ENCODE data around the gene FOXO4. TPM values are rescaled to one million over a fixed set of nuclear protein-coding genes. Genes with fewer than 3 reads are reported as not detected.
"Not testable (repeated sequence)": the region's sequence is repeated elsewhere in the genome, so short reads cannot be mapped to it uniquely, and the experiment has no call there.

FOXO4 gene, protein sequence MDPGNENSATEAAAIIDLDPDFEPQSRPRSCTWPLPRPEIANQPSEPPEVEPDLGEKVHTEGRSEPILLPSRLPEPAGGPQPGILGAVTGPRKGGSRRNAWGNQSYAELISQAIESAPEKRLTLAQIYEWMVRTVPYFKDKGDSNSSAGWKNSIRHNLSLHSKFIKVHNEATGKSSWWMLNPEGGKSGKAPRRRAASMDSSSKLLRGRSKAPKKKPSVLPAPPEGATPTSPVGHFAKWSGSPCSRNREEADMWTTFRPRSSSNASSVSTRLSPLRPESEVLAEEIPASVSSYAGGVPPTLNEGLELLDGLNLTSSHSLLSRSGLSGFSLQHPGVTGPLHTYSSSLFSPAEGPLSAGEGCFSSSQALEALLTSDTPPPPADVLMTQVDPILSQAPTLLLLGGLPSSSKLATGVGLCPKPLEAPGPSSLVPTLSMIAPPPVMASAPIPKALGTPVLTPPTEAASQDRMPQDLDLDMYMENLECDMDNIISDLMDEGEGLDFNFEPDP
- 2.4 TPM for polyA plus RNA-seq

DNA sequence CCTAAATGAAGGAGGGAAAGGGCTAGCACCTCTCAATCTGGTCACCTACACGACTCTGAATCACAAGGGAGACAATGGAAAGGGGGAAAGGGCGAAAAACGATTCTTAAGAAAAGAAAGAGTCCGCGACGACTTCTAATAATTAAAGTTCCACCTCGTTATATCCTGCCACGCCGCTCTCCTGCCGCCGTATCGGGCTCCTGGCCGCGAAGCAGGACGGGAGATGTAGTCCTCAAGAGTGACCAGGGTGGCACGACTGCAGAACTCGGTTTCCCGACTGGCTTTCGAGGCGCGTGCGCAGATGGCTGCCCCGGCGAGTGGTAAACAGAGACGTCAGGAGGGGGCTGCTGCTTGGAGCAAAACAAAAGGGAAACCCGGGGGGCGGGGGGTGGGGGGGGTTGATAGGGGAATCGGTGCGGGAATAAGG is at the start of gene FOXO4:
Gene FOXO4, plus strand, starts transcription at position 297 of the 426 bp plus-strand sequence. CDS start 678 bp downstream, outside the sequence.
- Mint-ChIP-seq H3K9me3 (peaks cover 0 to 1% (median 0%) of the 10 kb centered on the region in 3 donors), H3K4me3 (peak within 1 kb of the TSS; percentile 89 to 98 (median 94)), H3K27me3 (no peaks in the 10 kb centered on the region), H3K27ac (peak within 1 kb of the TSS; percentile 64 to 86 (median 76)), H3K36me3 (no peaks in the 10 kb centered on the region), H3K4me1 (peaks cover 6 to 18% (median 11%) of the 10 kb centered on the region in 3 donors)

DNA sequence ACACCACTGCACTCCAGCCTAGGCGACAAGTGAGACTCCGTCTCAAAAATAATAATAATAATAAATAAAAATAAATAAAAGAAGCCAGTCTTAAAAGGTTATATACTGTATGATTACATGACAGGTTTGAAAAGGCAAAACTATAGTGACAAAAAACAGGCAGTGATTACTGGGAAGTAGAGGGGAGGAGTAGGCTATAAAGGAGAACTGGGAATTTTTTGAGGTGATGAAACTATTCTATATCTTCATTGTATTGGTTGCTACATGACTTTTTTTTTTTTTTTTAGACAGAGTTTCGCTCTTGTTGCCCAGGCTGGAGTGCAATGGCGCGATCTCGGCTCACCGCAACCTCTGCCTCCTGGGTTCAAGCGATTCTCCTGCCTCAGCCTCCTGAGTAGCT is 47.8 kb upstream of the FOXO4 start:
- H3K36me3 Mint-ChIP-seq, H3K4me3 Mint-ChIP-seq, H3K4me1 Mint-ChIP-seq, H3K27ac Mint-ChIP-seq, H3K9me3 Mint-ChIP-seq, H3K27me3 Mint-ChIP-seq: not testable (repeated sequence)

DNA sequence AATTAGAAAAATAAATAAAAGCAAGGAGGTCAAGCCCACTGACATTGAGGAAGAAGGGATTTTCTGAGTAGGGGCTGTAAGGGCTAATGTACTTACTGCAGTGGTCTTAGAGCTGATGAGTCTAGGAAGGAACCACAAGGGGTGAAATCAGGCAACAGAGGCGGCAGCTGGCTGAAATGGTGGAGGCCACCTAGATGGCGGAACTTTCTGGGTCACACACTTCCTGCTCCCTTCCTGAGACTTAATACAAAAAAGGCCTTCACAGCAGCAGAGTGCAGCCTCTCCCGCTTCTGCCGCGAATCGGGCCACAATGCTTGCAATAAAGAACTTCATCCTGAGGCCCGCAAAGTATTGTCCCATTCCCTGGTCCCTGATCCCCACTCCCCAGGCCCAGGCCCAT is 42.9 kb upstream of the FOXO4 start:
- Mint-ChIP-seq H3K27me3 (no peaks in the 10 kb centered on the region), H3K27ac (peak overlapping the region in 1 of 3 donors; percentile 88), H3K4me1 (peaks cover 0 to 5% (median 3%) of the 10 kb centered on the region in 3 donors), H3K36me3 (peaks cover 1% of the 10 kb centered on the region), H3K9me3 (no peaks in the 10 kb centered on the region), H3K4me3 (peak overlapping the region; percentile 12 to 86 (median 74))

DNA sequence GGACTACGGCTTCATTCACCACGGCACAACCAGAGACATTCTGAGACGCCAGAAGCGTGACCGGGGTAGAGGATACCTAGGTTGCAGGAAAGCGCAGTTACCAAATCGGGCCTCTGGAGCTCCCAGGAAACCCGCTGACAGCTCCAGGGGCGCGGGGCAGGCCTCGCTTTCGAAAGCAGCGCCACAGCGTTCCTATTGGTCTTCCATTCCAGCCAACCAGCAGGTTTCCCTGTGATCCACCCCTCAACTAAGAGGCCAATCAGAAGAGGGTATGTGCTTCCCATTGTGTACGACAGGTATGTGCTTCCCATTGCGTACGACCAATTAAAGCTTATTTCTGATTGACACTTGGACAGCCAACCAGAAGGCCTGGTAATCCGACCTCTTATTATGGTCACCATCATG is 42.4 kb upstream of the FOXO4 start:
- H3K4me1 Mint-ChIP-seq = peaks cover 4 to 7% (median 5%) of the 10 kb centered on the region in 3 donors
- no peaks in the 10 kb centered on the region for H3K9me3 Mint-ChIP-seq
- peaks cover 1% of the 10 kb centered on the region for H3K36me3 Mint-ChIP-seq
- H3K4me3 Mint-ChIP-seq = peak overlapping the region; percentile 12 to 86 (median 74)
- H3K27me3 Mint-ChIP-seq = no peaks in the 10 kb centered on the region
- H3K27ac Mint-ChIP-seq = peak overlapping the region in 2 of 3 donors; percentile 59 to 88

DNA sequence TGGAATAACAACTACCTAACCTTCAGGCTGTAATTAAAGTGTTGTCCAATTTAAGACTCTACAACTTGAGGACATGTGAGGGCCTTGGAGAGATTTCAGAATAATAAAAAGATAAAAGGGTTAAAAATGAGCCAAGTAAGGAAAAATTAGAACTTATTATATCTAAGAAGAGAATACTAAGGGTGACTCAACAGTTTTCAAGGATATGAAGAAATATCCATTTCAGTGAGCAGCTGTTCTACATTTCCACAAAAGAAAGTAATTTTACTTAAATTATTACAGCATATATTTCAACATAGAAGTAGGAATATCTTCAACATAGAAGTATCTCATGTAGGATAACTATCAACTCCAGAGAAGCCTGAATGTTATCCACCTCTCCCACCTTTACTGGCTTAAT is 38.8 kb upstream of the FOXO4 start:
- H3K27ac Mint-ChIP-seq = peak overlapping the region in 1 of 3 donors; percentile 14
- H3K9me3 Mint-ChIP-seq = no peaks in the 10 kb centered on the region
- H3K4me3 Mint-ChIP-seq = no peak overlapping the region
- peaks cover 1% of the 10 kb centered on the region for H3K36me3 Mint-ChIP-seq
- no peaks in the 10 kb centered on the region for H3K27me3 Mint-ChIP-seq
- peaks cover 6 to 8% (median 7%) of the 10 kb centered on the region in 3 donors for H3K4me1 Mint-ChIP-seq

DNA sequence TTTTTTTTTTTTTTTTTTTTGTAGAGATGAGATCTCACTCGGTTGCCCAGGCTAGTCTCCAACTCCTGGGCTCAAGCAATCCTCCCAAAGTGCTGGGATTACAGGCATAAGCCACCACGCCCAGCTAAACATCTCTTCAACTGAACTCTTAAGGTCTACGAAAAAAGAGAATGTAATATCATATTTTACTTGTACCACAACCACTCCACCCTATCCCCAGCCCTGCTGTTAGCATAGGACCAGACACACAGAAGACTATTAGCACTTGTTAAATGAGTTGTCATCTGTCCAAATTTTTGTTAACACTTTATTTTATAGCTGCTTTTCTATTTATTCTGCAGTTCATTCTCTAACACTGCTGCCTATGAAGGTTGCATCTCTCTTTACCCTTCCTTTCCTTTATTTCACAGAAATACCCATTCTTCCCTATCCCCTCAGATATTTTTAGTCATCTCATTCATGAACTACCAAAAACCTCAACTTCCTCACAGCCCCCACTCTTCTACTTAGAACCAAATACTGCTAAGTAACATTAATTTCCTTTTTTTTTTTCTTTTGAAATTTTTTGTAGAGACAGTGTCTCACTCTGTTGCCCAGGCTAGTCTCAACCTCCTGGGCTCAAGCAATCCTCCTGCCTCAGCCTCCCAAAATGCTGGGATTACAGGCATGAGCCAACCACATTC is 37.7 kb upstream of the FOXO4 start:
- Mint-ChIP-seq H3K27ac (no peak overlapping the region), H3K27me3 (no peaks in the 10 kb centered on the region), H3K4me1 (peaks cover 5 to 8% (median 6%) of the 10 kb centered on the region in 3 donors), H3K36me3 (peaks cover 1% of the 10 kb centered on the region), H3K4me3 (no peak overlapping the region), H3K9me3 (no peaks in the 10 kb centered on the region)

DNA sequence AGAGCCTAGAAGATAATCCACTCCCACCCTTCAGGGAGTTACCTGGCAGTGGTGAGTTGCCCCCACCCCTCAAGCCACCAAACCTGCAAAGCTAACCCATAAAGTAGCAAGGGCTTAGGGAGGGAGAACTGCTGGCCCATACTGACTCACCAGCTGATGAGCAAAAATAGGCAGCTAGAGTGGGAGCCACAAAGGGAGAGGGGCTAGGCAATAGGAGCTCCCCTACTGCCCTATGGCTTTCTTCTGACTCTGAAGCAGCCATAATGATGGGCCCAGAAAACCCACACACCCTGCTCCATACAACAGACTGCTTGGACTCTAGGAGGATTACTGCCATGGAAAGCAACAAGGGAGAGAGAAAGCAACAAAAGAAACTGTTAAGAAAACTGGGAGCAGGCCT is 35.5 kb upstream of the FOXO4 start:
- no peak overlapping the region for H3K27ac Mint-ChIP-seq
- H3K9me3 Mint-ChIP-seq = no peaks in the 10 kb centered on the region
- peaks cover 1% of the 10 kb centered on the region for H3K36me3 Mint-ChIP-seq
- no peak overlapping the region for H3K4me3 Mint-ChIP-seq
- H3K4me1 Mint-ChIP-seq = peaks cover 6 to 11% (median 6%) of the 10 kb centered on the region in 3 donors
- no peaks in the 10 kb centered on the region for H3K27me3 Mint-ChIP-seq

DNA sequence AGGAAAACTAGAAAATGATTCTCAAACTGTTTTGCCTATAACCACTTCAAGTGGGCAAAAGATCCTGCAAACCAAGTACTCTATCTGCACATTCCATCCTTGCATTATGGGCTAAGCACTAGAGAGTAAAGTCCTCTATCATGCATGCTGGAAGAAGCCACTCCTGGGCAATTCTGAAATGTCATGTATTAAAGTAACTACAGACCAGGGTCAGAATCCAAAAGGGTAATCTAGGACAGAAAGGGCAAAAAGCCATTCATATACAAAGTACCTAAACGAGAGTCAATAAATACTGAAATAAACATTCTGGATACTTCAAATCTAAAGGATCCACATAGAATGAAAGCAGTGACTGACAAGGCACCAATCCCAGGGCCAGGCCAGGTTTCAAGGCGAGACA is 28.6 kb upstream of the FOXO4 start:
- Mint-ChIP-seq H3K4me1 (peaks cover 6 to 18% (median 16%) of the 10 kb centered on the region in 3 donors), H3K27ac (peak overlapping the region in 1 of 3 donors; percentile 96), H3K9me3 (no peaks in the 10 kb centered on the region)

DNA sequence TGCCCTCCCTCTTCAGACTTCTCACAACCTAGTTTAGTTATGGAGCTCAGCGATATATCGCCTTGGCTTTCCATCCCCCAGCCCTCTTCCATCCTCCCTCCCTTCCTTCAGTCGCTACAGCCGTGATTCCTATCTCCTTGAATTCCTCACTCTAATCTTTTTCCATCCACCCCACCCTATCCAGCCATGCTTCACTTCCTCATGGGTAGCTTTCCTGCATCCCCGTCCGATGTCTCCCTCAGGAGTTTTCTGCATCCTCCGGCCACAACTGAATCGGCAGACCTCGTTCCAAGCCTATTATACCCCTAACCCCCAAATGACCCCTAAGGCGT is 28.0 kb upstream of the FOXO4 start:
- H3K4me1 Mint-ChIP-seq = peaks cover 6 to 18% (median 16%) of the 10 kb centered on the region in 3 donors
- no peaks in the 10 kb centered on the region for H3K36me3 Mint-ChIP-seq
- H3K27ac Mint-ChIP-seq = peak overlapping the region; percentile 86 to 96 (median 96)
- H3K27me3 Mint-ChIP-seq = peaks cover 4% of the 10 kb centered on the region
- no peaks in the 10 kb centered on the region for H3K9me3 Mint-ChIP-seq
- H3K4me3 Mint-ChIP-seq = peak overlapping the region; percentile 87 to 96 (median 94)

More for the DNA sequence above, 28.6 kb upstream of the FOXO4 start:
- Mint-ChIP-seq H3K36me3 (no peaks in the 10 kb centered on the region), H3K27me3 (peaks cover 2% of the 10 kb centered on the region), H3K4me3 (peak overlapping the region; percentile 87 to 96 (median 94))

DNA sequence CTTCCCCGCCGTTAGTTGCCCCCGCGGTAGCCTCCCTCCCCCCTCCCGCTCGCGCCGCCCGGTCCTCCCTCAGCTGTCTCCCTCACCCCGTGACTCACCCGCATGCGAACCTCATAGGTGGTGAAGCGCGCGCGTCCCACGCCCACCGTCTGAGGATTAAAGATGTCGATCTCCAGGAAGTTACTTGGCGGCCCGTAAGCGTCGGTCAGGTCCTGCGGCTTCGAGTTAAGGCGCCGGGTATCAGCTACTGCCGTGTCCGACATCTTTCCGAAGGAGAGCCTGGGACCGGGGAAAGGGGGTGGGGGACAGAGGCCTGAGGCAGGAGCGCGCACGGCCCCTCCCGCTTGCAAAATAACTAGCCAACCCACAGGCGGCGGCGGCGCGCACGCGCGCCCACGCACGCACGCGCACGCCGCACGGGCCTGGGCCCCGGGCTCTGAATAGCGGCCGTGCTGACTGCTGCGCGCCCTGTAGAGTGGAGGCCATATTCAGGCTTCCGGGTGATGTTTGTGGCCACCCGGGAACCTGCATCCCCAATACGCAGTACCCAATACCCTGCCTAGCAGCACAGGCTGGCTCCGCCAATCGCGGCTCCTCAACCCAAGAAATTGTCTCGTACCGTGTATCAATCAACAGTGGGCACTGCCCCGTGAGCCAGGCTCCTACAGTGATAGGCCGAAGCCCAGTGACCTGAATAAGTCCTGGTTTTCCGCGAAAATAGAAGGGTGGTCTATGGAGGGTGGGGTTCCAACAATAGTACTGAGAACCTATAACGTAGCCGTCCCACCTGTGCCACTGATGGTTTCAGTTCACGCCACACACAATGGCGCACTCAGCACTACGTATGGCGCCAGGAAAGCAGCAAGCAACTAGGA is 27.4 kb upstream of the FOXO4 start, which contains the start of gene SNX12:
Gene SNX12, minus strand, starts transcription at position 291 of the 875 bp plus-strand sequence. Its CDS starts 28 bp downstream, at position 263.
- no peaks in the 10 kb centered on the region for H3K9me3 Mint-ChIP-seq
- H3K4me3 Mint-ChIP-seq = peak within 1 kb of the TSS; percentile 87 to 96 (median 94)
- H3K4me1 Mint-ChIP-seq = peaks cover 6 to 18% (median 16%) of the 10 kb centered on the region in 3 donors
- peak within 1 kb of the TSS; percentile 95 to 96 (median 96) for H3K27ac Mint-ChIP-seq
- H3K27me3 Mint-ChIP-seq = peaks cover 4% of the 10 kb centered on the region
- no peaks in the 10 kb centered on the region for H3K36me3 Mint-ChIP-seq

DNA sequence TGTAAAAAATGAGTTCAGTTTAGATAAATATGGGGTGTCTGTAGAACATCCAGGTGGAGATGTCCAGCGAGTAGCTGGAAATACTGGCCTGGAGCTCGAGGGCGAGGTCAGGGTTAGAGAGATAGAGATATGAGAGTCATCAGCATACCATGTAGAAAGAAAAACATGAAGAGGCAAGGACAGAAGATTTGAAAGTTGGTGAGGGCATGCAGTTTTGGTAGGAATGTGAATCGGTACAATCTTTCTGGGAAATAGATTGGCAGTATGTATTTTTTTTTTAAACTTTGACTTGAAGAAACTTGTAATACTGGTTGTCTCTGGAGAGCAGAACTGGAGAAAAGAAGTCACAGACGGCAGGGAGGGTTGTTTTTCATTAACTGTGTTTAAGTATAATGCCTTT is 25.1 kb upstream of the FOXO4 start:
- peaks cover 12% of the 10 kb centered on the region for H3K27me3 Mint-ChIP-seq
- H3K4me3 Mint-ChIP-seq = no peak overlapping the region
- peaks cover 5 to 16% (median 12%) of the 10 kb centered on the region in 3 donors for H3K4me1 Mint-ChIP-seq
- H3K27ac Mint-ChIP-seq = peak overlapping the region in 1 of 3 donors; percentile 1
- H3K9me3 Mint-ChIP-seq = no peaks in the 10 kb centered on the region
- no peaks in the 10 kb centered on the region for H3K36me3 Mint-ChIP-seq

DNA sequence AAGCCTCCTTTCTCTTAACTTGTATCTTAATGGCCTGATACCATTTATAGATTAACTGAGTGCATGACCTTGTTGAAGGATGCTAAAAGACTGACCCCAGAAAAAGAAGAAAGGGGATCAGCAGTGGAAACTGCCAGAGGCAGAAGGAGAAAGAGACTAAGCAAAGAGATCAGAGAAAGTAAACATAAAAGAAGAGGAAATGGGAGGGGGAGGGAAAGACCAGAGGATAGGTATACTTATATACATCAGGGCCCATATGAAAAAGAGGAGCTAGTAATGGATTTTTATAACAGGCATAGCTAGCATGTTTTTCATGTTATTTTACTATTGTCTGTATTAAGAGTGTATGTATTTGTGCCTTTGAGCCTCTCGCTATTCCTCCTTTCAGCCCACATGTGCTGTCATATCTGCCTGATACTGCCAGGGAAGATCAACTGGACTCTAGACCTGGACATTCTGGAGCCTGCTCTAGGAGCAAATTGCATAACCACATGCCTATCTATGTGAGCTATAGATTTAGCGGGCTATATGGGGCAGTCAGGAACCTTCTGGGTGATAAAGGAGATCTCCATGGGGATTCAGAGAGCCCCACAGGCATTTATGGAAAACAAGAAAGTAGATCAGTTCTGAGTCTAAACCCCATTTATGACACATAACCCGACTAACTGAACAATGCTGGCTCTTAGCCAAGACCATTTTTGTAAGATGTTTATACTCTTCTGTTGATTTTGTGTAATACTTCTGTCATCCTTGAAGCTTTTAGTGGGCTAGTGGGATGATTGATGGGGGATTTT is 14.1 kb upstream of the FOXO4 start:
- H3K27me3 Mint-ChIP-seq = no peaks in the 10 kb centered on the region
- no peaks in the 10 kb centered on the region for H3K9me3 Mint-ChIP-seq
- H3K36me3 Mint-ChIP-seq = no peaks in the 10 kb centered on the region
- H3K4me1 Mint-ChIP-seq = no peaks in the 10 kb centered on the region
- no peak overlapping the region for H3K27ac Mint-ChIP-seq
- H3K4me3 Mint-ChIP-seq = no peak overlapping the region

DNA sequence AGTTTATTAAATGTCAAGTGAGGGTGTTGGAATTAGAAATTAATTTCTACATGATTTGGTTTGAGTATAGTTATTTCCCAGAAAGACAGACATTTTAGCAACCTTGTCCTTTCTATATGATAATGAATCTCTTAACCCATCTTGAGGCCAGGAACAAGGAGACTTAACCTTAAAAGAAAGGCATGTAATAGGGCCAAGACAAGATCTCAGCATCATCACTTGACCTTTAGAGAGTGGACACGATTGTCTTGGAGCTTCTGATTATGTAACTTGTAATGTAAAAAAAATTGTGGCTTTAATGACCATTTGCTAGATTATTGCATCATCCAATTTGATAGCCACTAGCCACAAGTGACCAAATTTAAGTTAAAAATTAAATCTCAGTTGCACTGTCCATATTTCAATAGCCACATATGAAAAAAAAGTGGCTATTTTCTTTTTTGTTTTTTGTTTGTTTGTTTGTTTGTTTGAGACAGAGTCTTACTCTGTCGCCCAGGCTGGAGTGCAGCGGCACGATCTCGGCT is 13.5 kb upstream of the FOXO4 start:
- Mint-ChIP-seq H3K27me3 (no peaks in the 10 kb centered on the region), H3K9me3 (no peaks in the 10 kb centered on the region), H3K27ac (no peak overlapping the region), H3K36me3 (no peaks in the 10 kb centered on the region), H3K4me1 (no peaks in the 10 kb centered on the region), H3K4me3 (no peak overlapping the region)

DNA sequence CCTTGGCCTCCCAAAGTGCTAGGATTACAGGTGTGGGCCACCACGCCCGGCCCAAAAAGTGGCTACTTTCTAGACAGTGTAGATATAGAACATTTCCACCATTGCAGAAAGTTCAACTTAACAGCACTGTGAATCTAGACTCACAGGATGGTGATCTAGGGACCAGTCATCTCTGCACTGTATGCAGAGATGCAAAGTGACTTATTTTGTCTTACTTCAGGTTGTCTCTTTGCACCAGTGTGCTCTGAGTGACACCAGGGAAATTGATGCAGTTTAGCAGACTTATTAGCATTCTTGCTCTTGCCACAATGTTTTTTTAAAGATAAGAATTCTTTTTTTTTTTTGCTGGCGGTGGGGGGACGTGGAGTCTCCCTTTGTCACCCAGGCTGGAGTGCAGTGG is 12.8 kb upstream of the FOXO4 start:
- H3K4me1 Mint-ChIP-seq = no peaks in the 10 kb centered on the region
- H3K27ac Mint-ChIP-seq = no peak overlapping the region
- H3K36me3 Mint-ChIP-seq = no peaks in the 10 kb centered on the region
- H3K4me3 Mint-ChIP-seq = no peak overlapping the region
- no peaks in the 10 kb centered on the region for H3K27me3 Mint-ChIP-seq
- no peaks in the 10 kb centered on the region for H3K9me3 Mint-ChIP-seq
